ENCODE data around the gene SNAI1. TPM values are rescaled to one million over a fixed set of nuclear protein-coding genes. Genes with fewer than 3 reads are reported as not detected.
"Not testable (repeated sequence)": the region's sequence is repeated elsewhere in the genome, so short reads cannot be mapped to it uniquely, and the experiment has no call there.

The SNAI1 gene
- total RNA-seq, 2 experiments from 2014 or later = 0.37 to 0.47 TPM

GRCh38 chr20:49945701-49946477, 36.9 kb upstream of the SNAI1 start:
- Mint-ChIP-seq H3K4me3 (no peak overlapping the region), H3K27ac (no peak overlapping the region), H3K27me3 (ENCODE audit: low read depth) (no peaks in the 10 kb centered on the region), H3K4me1 (ENCODE audit: low read depth) (peaks cover 12% of the 10 kb centered on the region), H3K9me3 (ENCODE audit: insufficient read depth) (no peaks in the 10 kb centered on the region), H3K36me3 (ENCODE audit: low read depth) (peaks cover 68% of the 10 kb centered on the region)
- DNase-seq (no peak), ATAC-seq (no peak)
- ChIA-PET POLR2A (interaction anchor here (1.8 kb wide), 1 partner anchor 9 kb away, joined by 9 read pairs; the partner anchor contains the start of gene RNF114), CTCF (interaction anchor here (0.6 to 1.7 kb wide), 5 partner anchors 8 to 404 kb away, joined by 3 to 6 read pairs (median 4); no protein-coding TSS in a partner anchor)

GRCh38 chr20:49948178-49948577, 34.6 kb upstream of the SNAI1 start:
- ChIA-PET CTCF (no interaction called here), POLR2A (no interaction called here)
- Mint-ChIP-seq H3K4me1 (ENCODE audit: low read depth) (peaks cover 11% of the 10 kb centered on the region), H3K36me3 (ENCODE audit: low read depth) (peaks cover 75% of the 10 kb centered on the region), H3K27ac (no peak overlapping the region), H3K4me3 (no peak overlapping the region), H3K27me3 (ENCODE audit: low read depth) (no peaks in the 10 kb centered on the region), H3K9me3 (ENCODE audit: insufficient read depth) (no peaks in the 10 kb centered on the region)
- ATAC-seq = no peak
- DNase-seq = no peak

GRCh38 chr20:49948809-49949507, 33.8 kb upstream of the SNAI1 start:
- POLR2A ChIA-PET = interaction anchor here (0.5 kb wide), 1 partner anchor 22 kb away, joined by 4 read pairs; no protein-coding TSS in a partner anchor
- CTCF ChIA-PET = no interaction called here

GRCh38 chr20:49951151-49951550, 31.6 kb upstream of the SNAI1 start:
- H3K36me3 Mint-ChIP-seq (ENCODE audit: low read depth) = peaks cover 69% of the 10 kb centered on the region
- no peaks in the 10 kb centered on the region for H3K27me3 Mint-ChIP-seq (ENCODE audit: low read depth)
- H3K4me1 Mint-ChIP-seq (ENCODE audit: low read depth) = peaks cover 2% of the 10 kb centered on the region
- H3K9me3 Mint-ChIP-seq (ENCODE audit: insufficient read depth) = no peaks in the 10 kb centered on the region
- ChIA-PET POLR2A (no interaction called here), CTCF (interaction anchor here (1.6 to 1.8 kb wide), 2 partner anchors 28 to 120 kb away, joined by 6 read pairs; no protein-coding TSS in a partner anchor)
- ATAC-seq (no peak), DNase-seq (no peak)
- H3K27ac Mint-ChIP-seq = no peak overlapping the region
- H3K4me3 Mint-ChIP-seq = no peak overlapping the region

More at GRCh38 chr20:49948809-49949507, 33.8 kb upstream of the SNAI1 start:
- Mint-ChIP-seq H3K36me3 (ENCODE audit: low read depth) (peaks cover 75% of the 10 kb centered on the region), H3K4me3 (no peak overlapping the region), H3K27me3 (ENCODE audit: low read depth) (no peaks in the 10 kb centered on the region), H3K9me3 (ENCODE audit: insufficient read depth) (no peaks in the 10 kb centered on the region), H3K4me1 (ENCODE audit: low read depth) (peaks cover 11% of the 10 kb centered on the region), H3K27ac (no peak overlapping the region)
- ATAC-seq (no peak), DNase-seq (no peak)

- ChIA-PET POLR2A (no interaction called here), CTCF (no interaction called here)
- Mint-ChIP-seq H3K36me3 (ENCODE audit: low read depth) (peaks cover 52% of the 10 kb centered on the region), H3K4me3 (no peak overlapping the region), H3K4me1 (ENCODE audit: low read depth) (no peaks in the 10 kb centered on the region), H3K27me3 (ENCODE audit: low read depth) (no peaks in the 10 kb centered on the region), H3K9me3 (ENCODE audit: insufficient read depth) (no peaks in the 10 kb centered on the region), H3K27ac (no peak overlapping the region)
- ATAC-seq = no peak
- no peak for DNase-seq
Measured at GRCh38 chr20:49955167-49955566, 27.6 kb upstream of the SNAI1 start.

- ATAC-seq; H3K9me3 Mint-ChIP-seq (ENCODE audit: insufficient read depth); H3K4me1 Mint-ChIP-seq (ENCODE audit: low read depth); POLR2A ChIA-PET; CTCF ChIA-PET; H3K27ac Mint-ChIP-seq; DNase-seq; H3K27me3 Mint-ChIP-seq (ENCODE audit: low read depth); H3K4me3 Mint-ChIP-seq: not testable (repeated sequence)
- peaks cover 45% of the 10 kb centered on the region for H3K36me3 Mint-ChIP-seq (ENCODE audit: low read depth)
Measured at GRCh38 chr20:49955830-49956396, 26.9 kb upstream of the SNAI1 start.

GRCh38 chr20:49956689-49957088, 26.1 kb upstream of the SNAI1 start:
- POLR2A ChIA-PET = no interaction called here
- no peaks in the 10 kb centered on the region for H3K9me3 Mint-ChIP-seq (ENCODE audit: insufficient read depth)
- H3K27me3 Mint-ChIP-seq (ENCODE audit: low read depth) = no peaks in the 10 kb centered on the region
- no peak overlapping the region for H3K4me3 Mint-ChIP-seq
- H3K36me3 Mint-ChIP-seq (ENCODE audit: low read depth) = peaks cover 38% of the 10 kb centered on the region
- DNase-seq (no peak), ATAC-seq (no peak)
- no peak overlapping the region for H3K27ac Mint-ChIP-seq
- CTCF ChIA-PET = interaction anchor here (1.3 kb wide), 1 partner anchor 129 kb away, joined by 3 read pairs; no protein-coding TSS in a partner anchor
- no peaks in the 10 kb centered on the region for H3K4me1 Mint-ChIP-seq (ENCODE audit: low read depth)

- H3K4me3 Mint-ChIP-seq; POLR2A ChIA-PET; H3K9me3 Mint-ChIP-seq (ENCODE audit: insufficient read depth); H3K27me3 Mint-ChIP-seq (ENCODE audit: low read depth); ATAC-seq; H3K4me1 Mint-ChIP-seq (ENCODE audit: low read depth); DNase-seq; H3K27ac Mint-ChIP-seq: not testable (repeated sequence)
- CTCF ChIA-PET = interaction anchor here (1.3 kb wide), 1 partner anchor 129 kb away, joined by 3 read pairs; no protein-coding TSS in a partner anchor
- H3K36me3 Mint-ChIP-seq (ENCODE audit: low read depth) = peaks cover 34% of the 10 kb centered on the region
Measured at GRCh38 chr20:49957089-49957938, 25.5 kb upstream of the SNAI1 start.

- Mint-ChIP-seq H3K36me3 (ENCODE audit: low read depth) (peaks cover 13% of the 10 kb centered on the region), H3K9me3 (ENCODE audit: insufficient read depth) (no peaks in the 10 kb centered on the region), H3K4me3 (no peak overlapping the region), H3K27ac (no peak overlapping the region), H3K27me3 (ENCODE audit: low read depth) (no peaks in the 10 kb centered on the region), H3K4me1 (ENCODE audit: low read depth) (no peaks in the 10 kb centered on the region)
- DNase-seq = no peak
- ChIA-PET CTCF (interaction anchor here (0.7 to 1.3 kb wide), 2 partner anchors 110 to 124 kb away, joined by 3 read pairs; no protein-coding TSS in a partner anchor), POLR2A (no interaction called here)
- no peak for ATAC-seq
Measured at GRCh38 chr20:49961413-49961812, 21.4 kb upstream of the SNAI1 start.

- Mint-ChIP-seq H3K36me3 (ENCODE audit: low read depth) (peaks cover 1% of the 10 kb centered on the region), H3K27ac (no peak overlapping the region), H3K4me3 (no peak overlapping the region), H3K27me3 (ENCODE audit: low read depth) (no peaks in the 10 kb centered on the region), H3K4me1 (ENCODE audit: low read depth) (no peaks in the 10 kb centered on the region), H3K9me3 (ENCODE audit: insufficient read depth) (no peaks in the 10 kb centered on the region)
- peak; percentile 34 for DNase-seq
- ChIA-PET CTCF (interaction anchor here (1.0 to 3.2 kb wide), 6 partner anchors 12 to 188 kb away, joined by 3 to 17 read pairs (median 4); partner anchors contain the start of gene PEDS1), POLR2A (no interaction called here)
- peak; percentile 58 for ATAC-seq
Measured at GRCh38 chr20:49964964-49965780, 17.6 kb upstream of the SNAI1 start.
